Measurements from ENCODE around the gene MEGF11.
"Not testable (repeated sequence)": the region's sequence is repeated elsewhere in the genome, so short reads cannot be mapped to it uniquely, and the experiment has no call there.

The MEGF11 gene

DNA sequence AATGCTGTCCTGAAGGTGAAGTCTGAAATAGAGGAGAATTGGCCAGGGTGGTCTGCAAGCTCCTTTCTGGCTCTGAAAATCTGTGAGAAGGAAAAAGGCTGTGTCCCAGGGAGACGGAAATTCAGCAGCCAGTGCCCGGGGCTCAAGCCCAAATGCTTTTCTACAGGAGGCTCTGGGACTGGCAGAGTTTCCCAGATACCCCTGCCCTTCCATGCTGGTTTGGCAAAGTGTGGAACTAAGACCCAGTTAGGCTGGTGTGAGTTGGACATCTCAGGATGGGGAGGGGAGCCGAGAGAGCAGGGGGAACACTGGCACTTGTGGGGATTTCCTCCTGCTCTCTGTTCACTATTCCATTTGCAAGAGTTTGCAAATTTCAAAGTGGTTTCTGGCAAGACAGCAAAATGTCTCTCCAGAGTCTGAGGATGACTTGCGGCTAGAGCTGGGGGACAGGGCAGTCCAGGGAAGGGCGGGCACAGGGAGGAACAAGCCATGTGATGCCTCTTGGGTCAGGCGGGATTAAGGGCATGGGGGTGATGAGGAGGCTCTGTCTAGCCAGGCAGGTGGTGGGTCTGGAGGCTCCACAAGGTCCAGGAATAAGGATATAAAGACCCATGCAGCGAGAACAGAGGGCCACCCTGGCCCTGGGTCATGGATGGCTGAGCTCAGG, 231.9 kb downstream of the MEGF11 start:
- no peak for DNase-seq

DNA sequence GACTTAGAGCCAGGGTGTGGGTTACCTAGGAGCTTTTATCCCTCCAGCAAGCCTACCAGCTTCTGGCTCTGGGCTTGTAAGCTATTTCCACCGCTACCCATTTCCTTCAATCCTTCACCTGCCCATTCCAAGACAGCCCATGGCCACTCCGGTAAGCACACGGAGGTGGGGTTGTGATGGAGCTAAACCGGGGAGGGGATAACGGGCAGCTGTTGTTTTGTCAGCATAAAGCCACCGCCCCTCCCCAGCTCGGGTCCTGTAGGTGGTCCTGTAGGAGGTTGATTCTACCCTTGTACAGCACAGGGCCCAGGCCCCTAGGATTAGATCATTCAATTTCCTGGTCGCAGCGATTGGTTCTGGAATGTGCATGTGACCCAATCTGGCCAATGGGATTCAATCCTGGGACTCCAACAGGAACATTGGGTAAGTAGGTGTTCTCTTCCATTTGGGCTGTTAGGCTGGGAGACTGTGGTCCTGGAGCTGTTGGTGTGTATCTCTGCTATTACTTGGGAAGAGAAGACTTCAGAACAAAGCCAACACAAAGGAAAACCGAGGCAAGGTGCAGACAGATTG, 233.6 kb downstream of the MEGF11 start:
- no peak for DNase-seq

DNA sequence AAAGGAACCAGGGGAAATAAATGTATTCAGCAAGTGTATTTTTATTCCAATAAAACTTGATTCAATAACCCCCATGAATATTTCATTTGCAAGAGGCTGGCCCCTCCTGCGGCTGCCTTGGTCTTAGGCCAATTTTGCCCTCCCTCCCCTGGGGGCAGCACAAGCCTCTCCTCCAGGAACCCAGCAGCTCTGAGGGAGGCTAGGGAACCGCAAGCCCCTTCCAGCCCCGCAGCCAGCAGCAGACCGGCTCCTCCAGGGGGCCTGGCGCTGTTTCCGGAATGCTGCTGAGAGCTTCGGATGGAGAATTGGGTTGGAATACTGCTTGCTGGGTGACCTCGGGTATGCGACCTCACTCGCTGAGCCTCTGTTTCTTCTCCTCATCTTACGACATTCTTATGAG, 234.2 kb downstream of the MEGF11 start:
- DNase-seq = no peak

DNA sequence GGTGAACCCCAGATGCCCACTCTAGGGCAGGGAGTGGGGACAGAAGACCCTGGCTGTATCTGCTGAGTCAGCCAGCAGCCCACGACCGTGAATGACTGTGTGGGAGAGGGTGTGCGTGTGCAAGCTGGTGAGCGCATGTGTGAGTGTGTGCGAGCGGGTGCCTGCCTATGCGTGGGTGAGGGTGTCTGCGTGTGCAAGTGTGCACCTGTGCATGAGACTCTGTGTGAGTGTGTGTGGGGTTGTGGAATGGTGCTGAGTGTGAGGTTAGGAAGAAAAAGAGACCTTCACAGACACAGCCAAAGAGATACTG, 235.1 kb downstream of the MEGF11 start:
- DNase-seq = no peak

DNA sequence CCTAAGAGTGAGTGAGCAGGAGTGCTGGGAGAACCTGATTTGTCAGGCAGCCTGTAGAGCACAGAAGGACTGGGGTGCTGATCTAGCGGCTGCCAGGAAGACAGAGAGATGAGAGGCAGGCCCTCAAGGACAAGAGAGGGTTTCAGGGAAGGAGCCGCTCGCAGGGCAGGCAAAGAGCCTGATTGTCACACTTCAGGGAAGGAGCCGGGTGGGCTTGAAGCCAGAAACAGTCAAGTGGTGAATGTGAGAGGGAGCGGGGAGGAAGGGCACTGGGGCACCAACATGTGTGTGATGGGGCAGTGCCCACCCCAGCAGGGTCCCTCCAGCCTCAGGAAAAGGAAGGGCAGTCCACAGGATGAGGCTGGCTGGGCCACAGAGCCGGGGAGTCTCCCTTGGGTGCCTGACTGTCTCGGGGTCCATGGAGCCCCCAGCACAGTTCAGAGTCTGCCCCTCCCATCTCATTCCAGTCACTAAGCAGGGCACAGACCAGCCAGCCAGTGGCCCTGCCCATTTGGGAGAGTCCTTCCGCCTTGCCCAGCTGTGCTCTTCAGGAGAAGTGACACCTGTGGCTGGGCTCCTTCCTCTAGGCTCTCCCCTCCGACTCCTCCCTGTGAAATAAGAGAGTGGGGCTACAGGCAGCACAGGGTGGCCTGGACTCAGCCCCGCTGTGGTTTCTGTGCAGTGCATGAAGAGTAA, 235.6 kb downstream of the MEGF11 start:
- no peak for DNase-seq

DNA sequence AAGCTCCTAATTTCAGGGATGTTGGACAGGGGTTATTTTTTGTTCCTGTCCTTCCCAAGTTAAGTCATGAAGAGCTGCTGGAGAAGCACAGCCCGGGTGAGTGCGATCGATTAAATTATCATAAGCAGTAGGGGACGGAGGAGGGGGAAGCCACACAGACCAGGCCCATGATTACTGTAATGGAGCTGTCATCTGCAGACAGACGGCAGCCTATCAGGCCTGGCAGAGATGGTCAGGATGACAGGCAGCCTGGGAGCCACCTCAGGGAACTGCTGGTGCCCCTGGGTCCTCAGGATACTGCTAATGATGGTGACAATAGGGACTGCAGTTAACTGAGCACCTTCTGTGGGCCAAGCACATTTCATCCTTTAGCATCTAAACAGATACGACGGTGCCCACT, 236.6 kb downstream of the MEGF11 start:
- no peak for DNase-seq

DNA sequence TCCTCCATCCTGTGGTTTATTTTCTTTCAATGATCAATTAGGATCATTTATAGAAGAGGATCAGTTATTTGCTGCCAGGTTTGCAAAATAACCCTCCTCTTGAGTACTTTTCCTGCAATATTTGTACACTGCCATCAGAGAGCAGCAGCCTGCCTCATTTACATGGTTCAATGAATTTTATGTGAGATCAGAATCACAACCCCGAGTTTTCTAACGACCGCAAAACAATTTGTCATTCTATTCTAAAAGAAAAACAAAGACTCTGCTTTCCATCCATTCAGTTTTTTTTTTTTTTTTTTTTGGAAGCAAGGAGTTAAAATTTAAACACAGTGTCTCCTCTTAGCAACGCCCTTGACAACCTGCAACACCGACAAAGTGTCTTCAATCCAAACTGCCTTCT, 237.4 kb downstream of the MEGF11 start:
- no peak for DNase-seq

DNA sequence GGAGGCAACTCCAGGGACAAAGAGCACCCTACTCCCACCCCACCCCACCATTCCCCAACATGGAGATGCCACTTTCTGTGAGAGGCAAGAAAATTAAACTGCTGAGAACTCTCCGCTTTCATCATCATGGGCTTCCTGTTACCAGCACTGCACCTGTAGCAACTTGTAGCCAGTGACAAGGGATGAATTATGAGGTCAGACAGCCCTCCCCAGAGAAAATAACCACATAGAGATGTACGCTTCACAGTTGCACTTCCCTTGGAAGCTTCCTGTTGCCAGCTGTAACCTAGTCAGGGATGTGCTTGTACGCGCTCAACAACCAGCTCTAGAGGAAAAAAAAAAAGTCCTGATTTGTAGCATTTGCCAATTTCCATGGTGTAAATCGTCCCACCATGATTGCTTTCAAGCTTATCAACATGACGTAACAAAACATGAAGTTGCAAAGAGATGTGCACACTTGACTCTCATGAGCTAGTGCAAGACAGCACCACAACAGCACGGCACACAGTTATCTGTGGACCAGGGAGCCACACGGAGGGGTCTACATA, 238.8 kb downstream of the MEGF11 start:
- no peak for DNase-seq

DNA sequence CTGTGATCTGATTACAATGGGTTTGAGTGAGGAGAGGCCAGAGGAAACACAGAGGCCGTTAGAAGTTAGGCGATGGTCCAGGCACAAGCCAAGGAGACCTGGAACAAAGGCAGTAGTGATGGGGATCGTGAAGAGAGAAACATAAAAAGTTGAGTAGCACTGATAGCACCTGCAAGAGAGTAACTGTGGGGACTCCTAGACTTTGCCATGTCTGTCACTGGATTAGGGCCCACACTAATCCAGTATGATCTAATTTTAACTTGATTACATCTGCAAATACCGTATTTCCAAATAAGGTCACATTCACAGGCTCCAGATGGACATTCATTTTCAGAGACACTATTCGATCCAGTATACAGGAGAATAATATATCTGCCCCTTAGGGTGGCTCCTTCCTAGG, 239.5 kb downstream of the MEGF11 start:
- no peak for DNase-seq

DNA sequence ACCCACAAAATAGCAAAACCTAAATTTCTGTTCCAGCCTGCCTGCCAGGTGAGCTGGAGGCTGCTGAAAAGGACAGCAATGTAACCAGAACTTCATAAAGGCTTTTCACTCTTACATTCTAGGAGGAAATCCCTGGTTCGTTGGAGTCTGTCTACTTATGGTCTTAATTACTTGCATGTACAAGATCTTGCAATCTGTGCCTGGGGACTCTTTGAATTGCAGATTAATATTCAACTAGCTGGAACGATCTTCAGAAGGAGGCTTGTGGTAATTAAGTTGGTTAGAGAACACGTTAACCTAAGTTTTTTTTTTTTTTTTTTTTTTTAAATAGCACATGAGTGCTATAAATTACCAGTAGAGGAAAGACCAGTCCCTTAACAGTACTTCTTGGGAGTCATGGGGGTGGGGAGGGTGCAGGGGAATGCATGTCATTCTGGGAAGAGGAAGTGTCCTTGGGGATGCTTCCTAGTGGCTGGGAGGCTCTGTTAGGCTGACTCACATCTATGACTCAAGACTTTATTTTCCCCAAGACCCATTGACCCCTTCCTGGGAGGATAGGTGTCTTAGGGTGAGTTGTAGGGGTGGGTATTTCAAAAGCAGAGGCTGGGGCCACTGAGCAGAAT, 244.5 kb downstream of the MEGF11 start:
- no peak for DNase-seq

DNA sequence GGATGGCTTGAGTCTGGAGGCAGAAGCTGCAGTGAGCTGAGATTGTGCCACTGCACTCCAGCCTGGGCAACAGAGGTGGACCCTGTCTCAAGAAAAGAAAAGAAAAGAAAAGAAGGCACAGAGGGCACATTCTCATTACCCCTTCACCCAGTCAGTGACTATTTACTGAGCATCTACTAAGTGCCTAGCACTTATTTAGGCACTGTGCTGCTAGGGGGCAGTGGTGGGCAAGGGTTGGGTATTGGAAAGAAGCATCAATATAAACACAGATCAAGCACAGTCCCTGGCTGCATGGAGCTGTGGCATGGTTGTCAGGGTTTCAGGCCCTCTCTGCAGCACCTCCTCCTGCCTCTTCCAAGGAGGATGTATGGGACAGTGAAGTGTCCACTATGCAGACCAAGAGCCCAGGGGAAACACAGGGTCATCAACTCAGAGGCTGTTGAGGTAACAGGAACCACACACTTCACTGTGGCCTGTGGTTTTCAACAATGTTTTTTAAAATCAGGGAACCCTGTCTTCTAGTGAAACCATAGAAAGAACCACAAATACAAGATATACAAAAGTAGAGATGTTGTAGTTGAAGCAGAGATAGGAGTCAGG, 245.8 kb downstream of the MEGF11 start:
- DNase-seq = no peak

DNA sequence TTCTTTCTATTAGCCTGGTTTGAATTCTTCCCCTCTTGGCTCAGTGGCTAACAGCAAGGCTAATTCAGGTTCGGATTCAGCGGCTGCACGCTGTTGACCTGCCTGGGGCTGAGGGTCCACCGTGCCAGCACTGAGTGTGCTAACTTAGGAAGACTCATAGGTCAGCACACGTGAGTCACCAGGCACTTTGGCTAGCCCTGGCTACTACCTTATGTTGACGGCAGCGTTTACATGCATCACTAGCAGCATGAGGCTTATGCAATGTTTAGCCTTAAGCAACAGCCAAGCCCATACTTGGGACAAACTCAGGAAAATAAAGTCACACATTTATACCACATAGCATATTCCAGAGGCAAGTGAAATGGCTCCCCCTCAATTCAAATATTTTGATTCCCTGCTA, 246.6 kb downstream of the MEGF11 start:
- DNase-seq = no peak

DNA sequence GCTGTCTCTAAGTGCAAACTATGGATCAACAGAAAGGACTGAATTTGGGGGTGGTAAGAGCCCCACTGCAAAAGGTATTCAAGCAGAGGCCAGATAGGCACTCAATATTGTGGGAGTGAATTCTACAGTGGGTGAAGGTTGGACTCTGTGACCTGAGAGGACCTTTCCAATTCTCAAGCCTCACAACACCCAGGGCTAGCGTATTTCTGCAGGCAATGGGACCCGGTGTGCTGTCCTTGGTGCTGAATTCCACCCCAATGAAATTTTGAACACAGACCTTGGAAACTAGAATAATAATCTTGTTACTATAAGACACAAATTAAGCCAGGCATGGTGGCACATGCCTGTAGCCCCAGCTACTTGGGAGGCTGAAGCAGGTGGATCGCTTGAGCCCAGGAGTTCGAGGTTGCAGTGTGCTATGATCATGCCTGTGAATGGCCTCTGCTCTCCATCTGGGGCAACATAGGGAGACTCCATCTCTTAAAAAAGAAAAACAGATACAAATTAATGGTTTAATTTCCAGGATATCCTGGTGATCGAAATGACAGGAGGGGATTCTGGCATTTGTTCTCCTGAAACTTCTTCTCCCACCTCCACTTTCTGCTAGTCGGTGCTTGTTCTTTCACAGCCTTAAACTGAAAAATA, 248.8 kb downstream of the MEGF11 start:
- DNase-seq = no peak

DNA sequence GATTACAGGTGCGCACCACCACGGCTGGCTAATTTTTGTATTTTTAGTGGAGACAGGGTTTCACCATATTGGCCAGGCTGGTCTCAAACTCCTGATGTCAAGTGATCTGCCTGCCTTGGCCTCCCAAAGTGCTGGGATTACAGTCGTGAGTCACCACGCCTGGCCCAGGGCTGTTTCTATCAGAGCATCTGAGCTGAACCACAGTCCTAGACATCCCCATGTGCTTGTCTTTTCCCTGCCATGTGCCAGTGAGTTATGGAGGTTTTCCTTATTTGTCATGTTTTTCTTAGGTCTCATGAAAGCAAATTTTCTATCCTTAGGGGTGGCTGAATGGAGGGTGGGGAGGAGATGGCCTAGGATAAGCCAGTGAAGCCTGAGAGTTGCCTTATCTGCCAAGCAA, 250.4 kb downstream of the MEGF11 start:
- DNase-seq = not testable (repeated sequence)

DNA sequence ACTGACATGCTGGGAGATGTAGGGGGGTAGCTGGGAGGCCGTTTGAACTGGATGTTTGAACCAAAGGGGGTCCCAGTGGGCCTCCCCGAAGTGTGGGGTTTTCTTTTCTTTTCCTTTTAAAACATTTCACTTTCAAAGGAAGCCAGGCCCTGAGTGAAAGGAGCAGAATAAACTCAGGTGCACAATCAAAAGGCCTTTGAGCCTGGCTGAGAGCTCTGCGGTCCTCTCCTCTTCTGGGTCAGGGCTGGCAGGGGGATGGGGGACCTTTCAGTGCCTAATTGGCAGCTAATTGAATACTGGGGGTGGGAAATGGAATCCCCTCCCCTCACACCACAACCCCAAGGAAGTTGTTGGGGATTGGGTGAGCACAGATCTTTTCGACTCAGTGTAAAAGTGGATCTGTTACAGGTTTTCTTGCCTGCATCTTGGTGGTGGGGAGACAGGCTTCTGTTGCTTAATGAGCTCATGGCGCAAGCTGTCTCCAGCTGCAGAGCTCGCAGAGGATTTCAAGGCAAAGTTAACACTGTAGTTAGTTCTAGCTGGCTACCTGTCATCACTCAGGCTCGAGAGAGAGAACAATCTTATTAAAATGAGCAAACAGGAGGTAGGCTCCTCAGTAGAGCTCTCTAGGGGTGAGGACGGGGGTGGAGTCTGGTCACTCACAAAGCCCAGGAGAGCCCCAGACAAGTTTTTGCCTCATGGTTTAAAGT, 251.7 kb downstream of the MEGF11 start:
- no peak for DNase-seq

DNA sequence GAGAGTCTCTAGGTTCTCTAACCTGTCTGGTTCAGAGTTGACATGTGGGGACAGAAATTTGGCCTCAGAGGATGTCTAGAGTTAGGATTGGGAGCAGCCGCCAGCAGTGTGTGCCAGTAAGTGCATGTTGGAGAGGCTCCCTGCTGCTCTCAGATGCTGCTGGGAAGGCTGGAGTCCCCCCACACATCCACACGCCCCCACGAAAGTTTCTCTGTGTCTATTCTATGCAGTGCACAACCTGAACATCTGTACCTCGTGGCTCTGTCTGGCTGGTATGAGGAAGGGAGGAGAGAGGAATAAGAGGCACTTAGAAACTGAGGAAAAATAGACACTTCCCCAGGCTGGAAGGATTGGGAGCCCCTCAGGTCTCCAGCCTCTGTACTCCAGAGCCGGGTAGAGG, 252.5 kb downstream of the MEGF11 start:
- DNase-seq = no peak

DNA sequence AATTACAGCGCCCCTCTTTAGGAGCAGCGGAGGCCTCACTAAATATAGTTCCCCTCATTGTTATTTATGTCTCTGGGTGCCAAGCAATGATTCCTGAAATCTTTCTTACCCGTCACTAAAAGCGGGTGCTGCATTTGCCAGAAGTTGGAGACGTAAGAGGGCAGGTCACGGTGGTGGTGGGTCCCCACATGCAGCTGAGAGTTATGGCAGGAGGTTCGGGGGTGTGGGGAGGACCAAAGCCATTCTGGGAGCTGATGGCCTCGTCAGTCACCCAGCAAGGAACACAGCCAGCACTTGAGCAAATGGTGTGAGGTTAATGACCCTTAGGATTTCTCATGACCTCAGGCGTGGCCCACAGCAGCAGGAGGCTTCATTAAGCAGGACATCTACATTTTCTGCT, 255.1 kb downstream of the MEGF11 start:
- DNase-seq = no peak

DNA sequence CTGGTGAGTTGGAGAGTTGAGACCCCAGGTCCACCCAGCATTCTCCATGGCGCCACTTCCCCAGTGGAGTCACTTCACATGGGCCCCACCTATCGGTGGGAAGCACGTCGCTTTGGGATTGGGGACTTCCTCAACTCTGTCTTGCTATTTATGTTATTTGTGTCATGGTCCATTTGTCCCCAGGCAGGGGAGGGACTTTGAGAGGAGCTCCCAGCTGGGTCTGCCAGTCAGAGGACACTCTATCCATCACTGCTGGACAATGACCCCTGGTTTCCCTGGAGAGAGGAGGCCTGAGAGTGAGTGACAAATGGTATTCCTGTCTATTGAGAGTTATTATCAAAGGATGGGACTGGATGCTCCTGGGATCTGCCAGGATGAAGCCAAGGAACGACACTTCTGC, 256.6 kb downstream of the MEGF11 start:
- DNase-seq = no peak

DNA sequence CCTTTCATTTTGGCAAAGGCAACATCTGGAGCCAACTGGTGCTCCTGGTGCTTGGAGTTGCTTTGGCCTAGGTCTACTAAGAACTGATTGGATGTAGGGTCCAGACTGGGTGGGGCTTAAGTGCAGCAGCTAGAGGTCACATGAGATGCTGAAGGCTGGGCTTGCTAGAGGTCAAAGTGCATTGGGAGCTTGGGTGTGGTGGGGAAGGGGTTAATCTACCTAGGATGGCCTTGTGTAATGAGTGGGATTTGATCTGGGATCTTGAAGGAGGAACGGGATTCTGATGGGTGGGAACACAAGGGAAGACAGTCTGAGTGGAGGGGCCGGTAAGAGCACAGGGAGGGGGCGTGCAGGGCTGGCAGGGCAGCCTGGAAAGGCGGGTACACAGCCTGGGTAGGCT, 258.7 kb downstream of the MEGF11 start:
- no peak for DNase-seq

DNA sequence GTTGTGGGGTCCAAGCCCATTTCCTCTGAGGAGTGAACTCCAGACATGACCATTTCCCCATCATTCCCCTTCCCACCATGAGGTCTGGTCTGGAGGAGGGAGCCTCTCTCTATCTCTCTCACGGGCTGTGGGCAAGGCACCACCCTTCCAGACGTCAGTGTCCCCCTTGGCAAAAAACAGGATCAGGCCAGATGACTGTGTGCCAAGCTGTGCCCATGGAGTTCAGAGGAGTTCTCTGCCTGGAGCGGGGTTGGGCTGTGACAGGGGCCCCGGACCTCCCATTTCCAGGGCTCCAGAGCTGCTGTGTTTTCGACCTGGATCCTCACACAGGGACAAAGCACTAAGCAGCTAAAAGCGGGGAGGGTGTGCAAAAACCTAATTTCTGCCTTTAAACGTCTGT, 259.8 kb downstream of the MEGF11 start:
- no peak for DNase-seq

DNA sequence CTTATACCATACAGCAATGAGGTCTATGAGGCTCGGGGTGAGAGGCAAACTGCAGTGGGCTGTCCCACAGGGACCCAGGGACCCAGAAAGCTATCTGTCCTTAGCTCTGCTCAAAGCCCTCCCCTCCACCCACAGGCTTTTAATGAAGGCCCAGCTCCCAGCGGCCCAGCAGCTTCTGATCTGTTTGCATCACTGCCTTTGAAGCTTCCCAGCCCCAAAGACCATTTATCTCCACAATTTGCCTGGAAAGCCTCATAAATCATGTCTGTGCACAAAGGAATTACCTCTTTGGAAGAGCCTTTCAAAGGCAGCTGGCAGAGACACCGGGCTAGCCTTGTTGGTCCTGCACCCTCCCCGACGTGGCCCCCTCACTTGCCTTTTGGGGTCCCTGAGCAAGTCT, 260.3 kb downstream of the MEGF11 start:
- no peak for DNase-seq

DNA sequence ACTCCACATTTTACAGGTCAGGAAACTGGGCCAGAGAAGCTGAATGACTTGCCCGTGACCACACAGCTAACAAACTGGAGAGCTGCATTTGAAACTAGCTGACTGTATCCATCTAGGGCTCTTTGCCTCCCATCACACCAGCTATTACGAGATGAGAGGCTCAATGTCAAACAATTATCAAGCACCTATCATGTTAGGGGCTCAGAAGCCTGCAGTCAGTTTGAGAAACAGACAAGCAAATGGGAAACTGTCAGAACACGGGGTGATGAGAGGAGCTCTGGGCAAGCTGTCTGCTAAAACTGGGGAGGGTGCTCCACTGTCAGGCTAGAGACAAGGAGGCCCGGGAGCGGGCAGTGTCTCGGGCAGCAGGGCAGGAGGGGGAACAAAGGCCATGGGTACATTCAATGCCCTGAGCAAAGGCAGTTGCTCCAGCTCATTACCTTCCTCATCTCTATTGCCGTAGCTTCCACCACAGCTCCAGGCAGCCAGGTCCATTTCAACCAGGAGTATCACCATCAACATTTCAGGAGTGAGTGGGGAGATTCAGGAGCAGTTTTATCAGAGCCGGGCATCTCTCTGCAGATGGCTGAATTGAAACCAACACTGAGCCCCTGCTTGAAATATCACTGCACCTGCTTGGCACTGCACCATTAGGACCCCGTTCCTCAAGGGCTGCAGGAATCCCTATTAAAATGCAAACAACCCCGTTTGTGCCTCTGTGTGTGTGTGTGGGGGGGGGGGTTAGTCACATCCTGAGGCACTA, 261.6 kb downstream of the MEGF11 start:
- DNase-seq = no peak

Data from NCI-H2107 (cell line).